HG03378 (cell line): ENCODE data around the gene GNE.
"Not testable (repeated sequence)": the region's sequence is repeated elsewhere in the genome, so short reads cannot be mapped to it uniquely, and the experiment has no call there.

ENCODE experiments used
- ATAC-seq: cut with Tn5 transposase; IDR thresholded peaks from one replicate; pipeline ENCODE4 v1.9.1; 2021; ENCODE audit warnings: mild to moderate bottlenecking, moderate library complexity; ENCODE audit not compliant: unreplicated experiment

The GNE gene, protein sequence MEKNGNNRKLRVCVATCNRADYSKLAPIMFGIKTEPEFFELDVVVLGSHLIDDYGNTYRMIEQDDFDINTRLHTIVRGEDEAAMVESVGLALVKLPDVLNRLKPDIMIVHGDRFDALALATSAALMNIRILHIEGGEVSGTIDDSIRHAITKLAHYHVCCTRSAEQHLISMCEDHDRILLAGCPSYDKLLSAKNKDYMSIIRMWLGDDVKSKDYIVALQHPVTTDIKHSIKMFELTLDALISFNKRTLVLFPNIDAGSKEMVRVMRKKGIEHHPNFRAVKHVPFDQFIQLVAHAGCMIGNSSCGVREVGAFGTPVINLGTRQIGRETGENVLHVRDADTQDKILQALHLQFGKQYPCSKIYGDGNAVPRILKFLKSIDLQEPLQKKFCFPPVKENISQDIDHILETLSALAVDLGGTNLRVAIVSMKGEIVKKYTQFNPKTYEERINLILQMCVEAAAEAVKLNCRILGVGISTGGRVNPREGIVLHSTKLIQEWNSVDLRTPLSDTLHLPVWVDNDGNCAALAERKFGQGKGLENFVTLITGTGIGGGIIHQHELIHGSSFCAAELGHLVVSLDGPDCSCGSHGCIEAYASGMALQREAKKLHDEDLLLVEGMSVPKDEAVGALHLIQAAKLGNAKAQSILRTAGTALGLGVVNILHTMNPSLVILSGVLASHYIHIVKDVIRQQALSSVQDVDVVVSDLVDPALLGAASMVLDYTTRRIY

GRCh38 chr9:36258208-36258995 is at the start of gene GNE:
Gene GNE, minus strand, starts transcription at chr9:36258448. Its CDS starts 9,093 bp downstream, at chr9:36249355.
- ATAC-seq = peak; percentile 81

DNA sequence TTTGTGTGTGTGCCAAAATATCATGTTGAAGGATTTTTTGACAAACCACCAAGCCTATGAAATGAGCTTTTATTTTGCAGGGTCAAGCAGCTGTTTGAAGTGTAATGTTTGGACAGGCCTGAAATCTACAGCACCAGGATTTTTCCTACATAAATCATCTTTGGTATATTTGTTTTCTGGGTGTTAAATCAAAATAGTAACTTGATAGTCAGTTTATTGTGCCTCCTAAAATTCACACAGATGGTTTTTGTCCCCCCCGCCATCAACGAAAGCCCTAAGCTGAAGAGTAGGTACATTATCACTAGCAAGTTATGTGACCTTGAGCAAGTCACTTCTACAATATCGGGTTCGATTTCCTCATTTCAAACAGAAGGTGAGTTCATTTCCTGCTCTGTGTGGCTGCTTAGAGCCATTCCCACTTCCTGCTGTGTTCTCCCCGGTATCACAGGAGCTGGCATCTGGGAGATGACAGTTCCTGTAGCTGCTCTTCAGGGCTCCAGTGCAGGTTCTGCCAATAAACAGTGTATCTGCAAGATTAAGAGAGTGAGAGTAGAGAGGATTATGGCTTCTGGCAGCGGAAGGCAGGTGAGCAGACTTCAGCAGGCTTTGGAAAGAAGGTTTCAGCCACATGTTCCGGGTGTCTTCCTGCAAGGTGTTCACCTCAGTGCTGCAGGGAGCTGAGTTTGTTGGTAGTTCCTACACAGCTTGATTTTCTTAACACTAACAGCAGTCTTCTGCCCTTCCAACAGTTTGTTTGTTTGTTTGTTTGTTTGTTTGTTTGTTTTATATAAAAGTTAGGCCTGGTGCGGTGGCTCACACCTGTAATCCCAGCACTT is 48.4 kb upstream of the GNE start:
- no peak for ATAC-seq

GRCh38 chr9:36304366-36304765 is 46.1 kb upstream of the GNE start:
- ATAC-seq = not testable (repeated sequence)

DNA sequence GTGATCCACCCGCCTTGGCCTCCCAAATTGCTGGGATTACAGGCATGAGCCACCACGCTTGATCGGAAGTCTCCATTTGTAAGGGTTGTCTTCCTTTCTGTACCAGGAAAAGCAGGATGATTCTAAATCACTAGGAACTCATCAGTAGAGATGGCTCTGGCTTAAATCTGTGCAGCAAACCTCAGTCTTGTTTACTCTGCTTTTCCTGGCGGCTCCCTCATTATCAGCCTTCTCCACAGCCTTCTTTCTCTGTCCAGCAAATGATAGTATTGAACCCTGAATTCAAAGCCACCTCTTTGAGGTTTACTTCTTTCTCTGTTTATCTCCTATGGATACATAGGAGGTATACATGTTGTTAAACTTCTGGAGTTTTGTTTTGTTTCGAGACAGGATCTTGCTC is 43.0 kb upstream of the GNE start:
- ATAC-seq = no peak

- ATAC-seq = no peak
Observed at GRCh38 chr9:36298566-36298965, 40.3 kb upstream of the GNE start.

- ATAC-seq = no peak
Observed at GRCh38 chr9:36297798-36298197, 39.5 kb upstream of the GNE start.

- not testable (repeated sequence) for ATAC-seq
Observed at GRCh38 chr9:36294996-36295395, 36.7 kb upstream of the GNE start.

GRCh38 chr9:36293918-36294317 is 35.7 kb upstream of the GNE start:
- ATAC-seq = no peak

- ATAC-seq = no peak
Observed at GRCh38 chr9:36293171-36293570, 34.9 kb upstream of the GNE start.

- ATAC-seq = no peak
Observed at GRCh38 chr9:36292641-36293040, 34.4 kb upstream of the GNE start.

- ATAC-seq = no peak
Observed at GRCh38 chr9:36290996-36291395, 32.7 kb upstream of the GNE start.

DNA sequence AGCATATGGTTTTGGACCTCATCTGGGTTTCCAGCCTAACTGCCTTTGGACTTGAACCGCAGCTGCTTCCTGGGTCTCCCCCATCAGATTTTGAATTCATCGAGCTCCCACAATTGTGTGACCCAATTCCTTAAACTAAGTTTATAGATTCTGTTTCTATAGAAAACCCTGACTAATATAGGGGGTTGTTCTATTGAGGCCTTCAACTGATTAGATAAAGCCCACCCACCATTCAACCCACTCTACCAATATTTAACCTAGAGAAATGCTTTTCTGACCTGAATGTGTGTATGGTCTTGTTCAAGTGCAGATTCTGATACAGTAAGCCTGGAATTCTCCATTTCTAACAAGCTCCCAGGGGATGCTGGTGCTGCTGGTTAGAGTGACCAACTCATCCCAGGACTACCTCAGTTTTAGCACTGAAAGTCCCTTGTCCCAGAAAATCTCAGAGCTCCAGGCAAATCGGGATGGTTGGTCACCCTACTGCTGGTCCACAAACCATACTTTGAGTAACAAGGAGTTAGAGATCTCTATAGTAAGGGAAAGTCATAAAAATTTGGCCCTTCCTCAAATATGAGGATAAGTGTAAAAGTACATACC is 31.7 kb upstream of the GNE start:
- no peak for ATAC-seq

DNA sequence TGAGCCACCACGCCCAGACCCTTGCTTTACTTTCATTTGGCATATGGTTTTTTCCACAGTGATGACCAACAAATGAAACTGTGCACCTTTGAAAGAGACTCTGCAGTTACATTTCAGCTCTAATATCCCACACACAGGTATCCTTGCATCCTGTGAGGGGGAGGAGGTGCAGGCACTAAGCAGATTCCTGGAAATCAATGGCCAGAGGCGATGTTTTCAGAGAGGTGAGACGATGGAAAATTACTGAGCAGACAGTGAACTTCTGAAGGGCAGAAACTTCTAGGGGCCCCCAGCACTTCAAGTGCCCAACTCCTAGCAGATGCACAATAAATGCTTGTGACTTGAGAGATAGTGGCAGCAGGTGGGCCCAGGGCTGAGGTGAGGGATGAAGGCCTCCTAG is 29.8 kb upstream of the GNE start:
- no peak for ATAC-seq

DNA sequence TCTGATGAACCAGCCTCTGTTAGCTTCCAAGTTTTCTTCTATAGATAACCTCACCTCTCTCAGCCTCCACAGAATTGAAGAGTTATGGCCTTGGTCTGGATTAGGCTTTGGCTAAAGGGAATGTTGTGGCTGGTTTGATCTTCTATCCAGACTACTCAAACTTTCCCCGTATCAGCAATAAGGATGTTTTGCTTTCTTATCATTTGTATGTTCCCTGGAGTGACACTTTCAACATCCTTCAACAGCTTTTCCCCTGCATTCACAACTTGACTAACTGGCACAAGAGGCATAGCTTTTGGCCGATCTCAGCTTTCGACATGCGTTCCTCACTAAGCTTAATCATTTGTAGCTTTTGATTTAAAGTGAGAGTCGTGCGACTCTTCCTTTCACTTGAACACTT is 28.1 kb upstream of the GNE start:
- ATAC-seq = no peak

DNA sequence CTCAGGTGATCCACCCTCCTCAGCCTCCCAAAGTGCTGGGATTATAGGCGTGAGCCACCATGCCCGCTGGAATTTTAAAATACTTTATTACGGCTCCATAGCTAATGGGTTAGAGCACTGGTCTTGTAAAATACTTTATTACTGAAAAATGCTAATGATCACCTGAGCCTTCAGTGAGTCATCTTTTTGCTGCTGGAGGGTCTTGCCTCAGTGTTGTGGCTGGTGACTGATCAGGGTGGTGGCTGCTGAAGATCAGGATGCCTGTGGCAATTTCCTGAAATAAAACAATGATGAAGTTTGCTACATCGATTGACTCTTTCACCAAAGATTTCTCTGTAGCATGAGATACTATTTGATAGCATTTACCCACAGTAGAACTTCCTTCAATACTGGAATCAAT is 26.0 kb upstream of the GNE start:
- no peak for ATAC-seq

- no peak for ATAC-seq
Observed at GRCh38 chr9:36282275-36282674, 24.0 kb upstream of the GNE start.

DNA sequence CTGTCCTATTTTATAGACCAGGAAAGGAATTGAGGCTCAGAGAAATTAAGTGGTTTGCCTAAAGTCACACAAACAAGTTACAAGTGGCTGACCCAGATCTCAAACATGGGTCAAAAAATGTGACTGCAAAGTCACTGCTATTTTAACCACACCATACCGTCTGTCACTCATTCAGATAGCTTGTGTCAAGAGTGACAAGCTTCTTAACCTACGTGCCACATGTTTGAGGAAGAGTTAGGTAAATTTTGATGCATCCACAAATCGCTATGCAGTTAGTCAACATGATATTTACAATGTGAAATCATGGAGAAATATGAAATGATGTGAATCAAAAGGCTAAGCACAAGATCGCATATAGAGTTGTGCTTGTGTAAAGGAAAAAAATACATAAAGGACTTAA is 22.7 kb upstream of the GNE start:
- ATAC-seq = no peak

- ATAC-seq = no peak
Observed at GRCh38 chr9:36278243-36278642, 20.0 kb upstream of the GNE start.

- ATAC-seq = no peak
Observed at GRCh38 chr9:36276781-36277181, 18.5 kb upstream of the GNE start.

- no peak for ATAC-seq
Observed at GRCh38 chr9:36276254-36276653, 18.0 kb upstream of the GNE start.
